PFSK-1 (cell line): ENCODE measurements around the gene NOLC1.

ENCODE experiments used
- FOXP2 ChIP-seq: optimal IDR thresholded peaks from 2 replicates; pipeline ENCODE3; 2011; ENCODE audit warnings: borderline replicate concordance, control low read depth, inconsistent platforms; ENCODE audit not compliant: insufficient read depth; ENCODE audit errors: extremely low read length, extremely low read depth
- POLR2AphosphoS5 ChIP-seq: IDR thresholded peaks from 2 replicates; pipeline ENCODE4 v1.6.1; 2012; ENCODE audit warnings: low read depth, mild to moderate bottlenecking, control low read depth, low read length, moderate library complexity
- SIN3A ChIP-seq: IDR thresholded peaks from 2 replicates; pipeline ENCODE4 v1.6.1; 2012; ENCODE audit warnings: mild to moderate bottlenecking, low read length, moderate library complexity, borderline replicate concordance; ENCODE audit not compliant: insufficient read depth
- TAF1 ChIP-seq: IDR thresholded peaks from 2 replicates; pipeline ENCODE4 v1.6.1; 2012; ENCODE audit warnings: low read length, control low read depth, borderline replicate concordance; ENCODE audit not compliant: insufficient read depth
- TF ChIP-seq, protein P1 (sequence below), 2 experiments: IDR thresholded peaks; 2 replicates each; pipeline versions ENCODE4 v1.6.1 to v1.8.0; 2011 to 2012; ENCODE audit warnings: low read depth in 2 of 2, low read length in 2 of 2, control low read depth in 1 of 2, inconsistent platforms in 1 of 2, mild to moderate bottlenecking in 1 of 2, moderate library complexity in 1 of 2; ENCODE audit not compliant: insufficient read depth in 1 of 2

DNA sequence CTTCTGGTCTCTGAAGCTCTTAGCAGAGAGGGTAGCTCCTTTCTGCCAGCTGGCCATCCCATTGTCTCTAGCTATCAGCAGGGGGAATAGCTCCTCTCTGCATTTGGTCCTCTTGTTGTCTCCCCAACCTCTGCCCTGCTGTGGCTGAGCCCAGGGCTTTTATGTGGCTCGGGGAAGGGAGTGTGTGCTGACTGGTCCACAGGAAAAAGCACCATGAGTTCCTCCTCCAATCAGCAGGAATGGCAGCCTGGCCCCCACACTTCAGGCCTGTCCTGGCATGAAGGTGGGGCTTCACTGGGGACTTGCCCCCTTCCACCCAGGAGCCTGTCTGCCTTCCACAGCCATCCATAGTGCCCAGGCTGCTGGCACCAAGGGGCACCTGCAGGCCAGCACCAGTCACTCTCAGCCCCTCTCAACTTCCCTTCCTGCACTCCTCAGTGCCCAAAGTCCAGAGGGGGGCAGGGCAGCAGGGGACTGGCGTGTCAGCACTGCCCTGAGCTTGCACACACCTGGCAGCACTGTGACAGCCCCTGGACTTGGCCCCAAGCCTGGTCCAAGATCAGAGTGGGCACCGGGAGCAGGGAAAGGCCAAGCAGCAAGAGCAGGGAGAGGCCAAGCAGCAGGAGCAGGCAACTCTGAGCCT, 36.2 kb downstream of the NOLC1 start:
- TF ChIP-seq, protein P1, sequence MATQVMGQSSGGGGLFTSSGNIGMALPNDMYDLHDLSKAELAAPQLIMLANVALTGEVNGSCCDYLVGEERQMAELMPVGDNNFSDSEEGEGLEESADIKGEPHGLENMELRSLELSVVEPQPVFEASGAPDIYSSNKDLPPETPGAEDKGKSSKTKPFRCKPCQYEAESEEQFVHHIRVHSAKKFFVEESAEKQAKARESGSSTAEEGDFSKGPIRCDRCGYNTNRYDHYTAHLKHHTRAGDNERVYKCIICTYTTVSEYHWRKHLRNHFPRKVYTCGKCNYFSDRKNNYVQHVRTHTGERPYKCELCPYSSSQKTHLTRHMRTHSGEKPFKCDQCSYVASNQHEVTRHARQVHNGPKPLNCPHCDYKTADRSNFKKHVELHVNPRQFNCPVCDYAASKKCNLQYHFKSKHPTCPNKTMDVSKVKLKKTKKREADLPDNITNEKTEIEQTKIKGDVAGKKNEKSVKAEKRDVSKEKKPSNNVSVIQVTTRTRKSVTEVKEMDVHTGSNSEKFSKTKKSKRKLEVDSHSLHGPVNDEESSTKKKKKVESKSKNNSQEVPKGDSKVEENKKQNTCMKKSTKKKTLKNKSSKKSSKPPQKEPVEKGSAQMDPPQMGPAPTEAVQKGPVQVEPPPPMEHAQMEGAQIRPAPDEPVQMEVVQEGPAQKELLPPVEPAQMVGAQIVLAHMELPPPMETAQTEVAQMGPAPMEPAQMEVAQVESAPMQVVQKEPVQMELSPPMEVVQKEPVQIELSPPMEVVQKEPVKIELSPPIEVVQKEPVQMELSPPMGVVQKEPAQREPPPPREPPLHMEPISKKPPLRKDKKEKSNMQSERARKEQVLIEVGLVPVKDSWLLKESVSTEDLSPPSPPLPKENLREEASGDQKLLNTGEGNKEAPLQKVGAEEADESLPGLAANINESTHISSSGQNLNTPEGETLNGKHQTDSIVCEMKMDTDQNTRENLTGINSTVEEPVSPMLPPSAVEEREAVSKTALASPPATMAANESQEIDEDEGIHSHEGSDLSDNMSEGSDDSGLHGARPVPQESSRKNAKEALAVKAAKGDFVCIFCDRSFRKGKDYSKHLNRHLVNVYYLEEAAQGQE (IDR thresholded peaks at IDR 0.05; ENCODE audit: insufficient read depth in 1 of 2, low read depth in 2 of 2, low read length in 2 of 2) = no peak
- TF ChIP-seq TAF1 (no peak), POLR2AphosphoS5 (no peak), SIN3A (no peak), FOXP2 (no peak)
